B cell (primary cell): ENCODE measurements around the gene TTC13.

Source experiments
- CTCF ChIP-seq: fragments of 200-600 bp; IDR thresholded peaks from one replicate; pipeline ENCODE4 v1.8.0; 2022; ENCODE audit warnings: antibody characterized with exemption, mild to moderate bottlenecking
- EZH2 ChIP-seq: IDR thresholded peaks from 2 replicates; pipeline ENCODE4 v1.6.1; 2012; ENCODE audit warnings: borderline replicate concordance, low read depth, mild to moderate bottlenecking, moderate library complexity, low read length; ENCODE audit not compliant: insufficient read depth, poor library complexity, severe bottlenecking

- no peak for TF ChIP-seq CTCF
- TF ChIP-seq EZH2 = no peak
These were observed 16.2 kb upstream of the TTC13 start for GRCh38 chr1:230994860-230995259.
